T-helper 22 cell (primary cell): ENCODE data around the gene CDC27.
"Not testable (repeated sequence)": the region's sequence is repeated elsewhere in the genome, so short reads cannot be mapped to it uniquely, and the experiment has no call there.

Experiments used
- DNase-seq: peaks from one replicate; pipeline ENCODE4 v3.0.0-alpha.2; 2020; ENCODE audit warnings: low read depth

Gene CDC27

DNA sequence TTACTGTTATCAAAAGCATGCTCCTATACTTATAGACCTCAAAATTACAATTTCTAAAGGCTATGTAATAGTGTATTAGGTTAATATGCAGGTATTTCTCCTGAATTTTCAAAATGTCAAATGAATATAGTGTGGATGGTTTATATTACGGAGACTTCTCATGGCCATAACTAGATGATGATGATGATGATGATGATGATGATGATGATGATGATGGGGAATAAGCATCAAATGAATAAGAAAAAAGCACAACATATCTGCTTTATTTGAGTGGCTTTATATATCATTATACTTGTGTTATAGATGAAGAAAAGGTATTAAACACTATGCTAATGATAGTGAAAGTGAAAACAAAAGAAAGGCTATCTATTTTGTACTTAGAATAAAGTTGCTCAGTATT is 53.9 kb downstream of the CDC27 start:
- DNase-seq: no peak

DNA sequence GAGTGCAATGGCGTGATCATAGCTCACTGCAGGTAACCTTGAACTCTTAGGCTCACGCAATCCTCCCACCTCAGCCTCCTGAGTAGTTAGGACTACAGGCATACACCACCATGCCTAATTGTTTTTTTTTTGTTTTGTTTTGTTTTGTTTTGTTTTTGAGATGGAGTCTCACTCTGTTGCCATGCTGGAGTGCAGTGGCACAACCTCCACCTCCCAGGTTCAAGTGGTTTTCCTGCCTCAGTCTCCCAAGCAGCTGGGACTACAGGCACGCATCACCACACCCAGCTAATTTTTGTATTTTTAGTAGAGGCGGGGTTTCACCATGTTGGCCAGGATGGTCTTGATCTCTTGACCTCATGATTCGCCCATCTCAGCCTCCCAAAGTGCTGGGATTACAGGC is 54.7 kb downstream of the CDC27 start:
- DNase-seq: not testable (repeated sequence)

DNA sequence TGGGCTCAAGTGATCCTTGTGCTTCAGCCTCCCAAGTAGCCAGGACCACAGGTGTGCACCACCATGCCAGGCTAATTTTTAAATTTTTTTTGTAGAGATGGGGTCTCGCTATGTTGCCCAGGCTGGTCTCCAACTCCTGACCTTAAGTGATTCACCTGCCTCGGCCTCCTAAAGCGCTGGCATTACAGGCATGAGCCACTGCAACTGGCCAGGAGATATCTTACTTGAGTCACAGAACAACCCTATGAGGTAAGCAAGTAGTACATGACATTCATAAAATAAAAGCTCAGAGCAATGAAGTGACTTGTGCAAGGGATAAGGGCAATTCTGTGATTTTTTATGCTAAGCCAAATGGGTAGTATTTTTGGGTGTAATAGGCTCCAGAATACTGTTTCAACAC is 57.3 kb downstream of the CDC27 start:
- DNase-seq: no peak

DNA sequence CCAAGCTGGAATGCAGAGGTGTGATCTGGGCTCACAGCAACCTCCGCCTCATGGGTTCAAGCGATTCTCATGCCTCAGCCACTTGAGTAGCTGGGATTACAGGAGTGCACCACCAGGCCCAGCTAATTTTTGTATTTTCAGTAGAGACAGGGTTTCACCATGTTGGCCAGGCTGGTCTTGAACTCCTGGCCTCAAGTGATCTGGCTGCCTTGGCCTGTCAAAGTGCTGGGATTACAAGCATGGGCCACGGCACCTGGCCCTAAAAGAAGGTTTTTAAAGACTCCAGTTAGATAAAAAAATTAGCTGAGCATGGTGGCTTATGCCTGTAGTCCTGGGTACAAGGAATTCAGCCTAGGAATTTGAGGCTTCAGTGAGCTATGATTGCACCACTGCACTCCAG is 62.3 kb downstream of the CDC27 start:
- DNase-seq: not testable (repeated sequence)

DNA sequence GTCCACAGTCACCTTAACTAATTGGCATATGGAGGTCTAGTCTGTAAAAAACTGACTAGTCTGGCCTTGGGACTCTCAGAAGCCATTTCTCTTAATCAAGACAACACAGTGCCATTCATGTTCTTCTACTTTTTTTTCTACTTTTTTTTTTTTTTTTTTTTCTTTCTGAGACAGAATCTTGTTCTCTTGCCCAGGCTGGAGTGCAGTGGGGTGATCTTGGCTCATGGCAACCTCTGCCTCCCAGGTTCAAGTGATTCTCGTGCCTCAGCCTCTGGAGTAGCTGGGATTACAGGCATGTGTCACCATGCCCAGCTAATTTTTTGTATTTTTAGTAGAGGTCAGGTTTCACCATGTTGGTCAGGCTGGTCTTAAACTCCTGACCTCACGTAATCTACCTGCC is 65.8 kb downstream of the CDC27 start:
- not testable (repeated sequence) for DNase-seq

DNA sequence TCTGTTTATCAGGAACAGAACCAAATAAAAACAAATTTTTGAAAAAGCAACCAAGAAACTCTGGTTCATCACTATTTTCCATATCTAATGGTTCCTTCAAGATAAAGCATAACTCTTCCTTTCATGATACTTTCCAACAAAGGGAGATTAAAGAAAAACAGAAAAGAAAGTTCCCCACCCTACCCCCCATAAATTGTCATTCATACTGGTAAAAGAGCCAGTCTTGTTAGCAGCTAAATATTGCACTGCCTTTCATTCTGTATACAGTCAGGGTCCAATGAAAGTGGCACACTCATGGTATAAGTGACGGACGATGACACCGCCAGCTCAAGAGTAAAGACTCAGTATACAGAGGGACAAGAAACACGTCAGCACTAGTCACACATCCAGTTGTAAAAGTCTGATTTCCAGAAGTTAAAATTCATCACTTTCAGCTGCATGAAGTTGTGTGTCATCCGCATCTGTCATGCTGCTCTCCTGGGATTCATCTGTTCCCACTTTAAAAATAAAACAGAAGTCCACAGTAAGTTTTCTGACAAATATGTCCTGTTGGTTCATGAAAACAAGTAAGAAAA is 68.5 kb downstream of the CDC27 start:
- DNase-seq: no peak

DNA sequence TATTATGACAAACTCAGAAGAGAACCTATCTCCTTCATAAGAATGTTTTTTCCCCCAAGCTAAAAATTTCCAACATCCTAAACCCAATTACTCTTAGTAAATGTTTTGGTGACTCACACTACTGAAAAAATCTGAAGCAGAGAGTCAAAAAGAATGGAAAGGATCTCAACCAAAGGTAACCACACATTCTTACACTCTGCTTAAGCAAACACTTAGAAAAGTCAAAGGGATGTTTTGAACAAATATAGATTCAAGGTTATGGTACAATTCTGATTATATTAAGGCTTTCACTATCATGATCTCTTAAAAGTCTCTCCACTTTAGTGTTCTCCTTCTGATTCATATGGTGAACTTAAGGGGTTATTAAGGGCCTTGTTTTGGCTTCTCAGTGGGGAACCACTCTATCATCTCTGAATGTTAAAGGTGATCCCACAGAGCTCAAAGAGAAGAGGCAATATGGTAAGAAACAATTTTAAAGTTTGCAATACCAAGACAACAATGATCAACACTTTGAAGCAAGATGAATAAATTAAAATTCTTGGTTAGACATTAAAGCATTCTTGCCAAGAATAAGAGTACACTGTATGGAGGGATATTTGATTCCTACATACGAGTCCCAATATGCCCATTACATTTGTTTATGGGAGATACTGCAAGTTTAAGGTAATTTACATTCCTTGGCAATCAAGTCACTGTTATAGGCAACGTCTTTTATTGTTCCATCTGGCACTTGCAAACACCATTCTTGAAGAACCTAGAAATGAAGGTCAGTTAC is 69.2 kb downstream of the CDC27 start:
- DNase-seq: no peak

DNA sequence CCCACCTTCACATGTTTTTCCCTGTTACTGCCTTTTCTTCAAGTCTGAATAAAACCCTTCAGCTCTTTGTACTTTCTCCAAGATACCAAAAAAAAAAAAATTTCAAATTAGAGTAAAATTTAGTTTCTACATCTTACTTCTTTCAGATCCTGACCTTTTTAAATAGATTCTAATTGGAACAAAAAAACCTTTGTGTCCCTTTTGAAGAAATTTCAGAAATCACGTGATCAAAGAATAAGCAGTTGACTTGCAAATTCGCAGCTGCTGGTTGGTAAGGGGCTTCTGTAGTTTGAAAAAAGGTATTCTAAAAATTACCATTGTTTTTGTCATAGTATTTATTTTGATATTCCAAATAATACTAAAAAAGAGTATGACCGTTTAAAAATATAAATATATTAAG is 71.7 kb downstream of the CDC27 start:
- DNase-seq: no peak

DNA sequence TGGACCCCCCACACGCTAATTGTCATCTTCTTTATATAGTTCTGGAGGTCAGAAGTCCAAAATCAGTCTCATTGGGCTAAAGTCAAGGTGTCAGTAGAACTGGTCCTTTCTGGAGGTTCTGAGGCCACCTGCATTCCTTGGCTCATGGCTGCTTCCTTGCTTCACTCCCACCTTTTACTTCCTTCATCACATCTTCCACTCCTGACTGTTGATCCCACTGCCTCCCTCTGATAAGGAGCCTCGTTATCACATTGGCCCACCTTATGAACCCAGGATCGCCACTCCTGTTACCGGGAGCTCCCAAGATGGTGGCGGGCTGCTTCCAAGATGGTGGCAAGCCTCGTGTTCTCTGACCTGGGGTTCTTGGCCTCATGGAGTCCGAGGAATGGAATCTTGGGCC is 83.0 kb downstream of the CDC27 start:
- no peak for DNase-seq

DNA sequence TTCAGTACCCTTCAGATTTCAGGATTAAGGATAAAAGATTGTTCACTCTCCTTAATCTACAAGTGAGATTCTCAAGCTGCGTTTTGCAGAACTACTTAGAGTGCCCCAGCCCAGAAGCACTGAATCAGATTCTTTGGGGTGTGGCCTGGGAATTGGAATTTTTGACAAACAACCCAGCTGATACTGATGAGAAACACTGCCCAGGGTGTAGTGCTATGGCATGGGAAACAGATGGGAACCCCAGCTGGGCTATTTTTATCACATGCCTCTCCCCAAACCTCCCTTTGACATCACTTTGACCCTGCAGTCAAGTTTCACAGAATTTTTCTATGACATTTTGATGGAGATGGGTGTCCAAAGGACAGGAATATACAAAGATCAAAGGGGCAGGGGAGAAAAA is 83.8 kb downstream of the CDC27 start:
- not testable (repeated sequence) for DNase-seq

DNA sequence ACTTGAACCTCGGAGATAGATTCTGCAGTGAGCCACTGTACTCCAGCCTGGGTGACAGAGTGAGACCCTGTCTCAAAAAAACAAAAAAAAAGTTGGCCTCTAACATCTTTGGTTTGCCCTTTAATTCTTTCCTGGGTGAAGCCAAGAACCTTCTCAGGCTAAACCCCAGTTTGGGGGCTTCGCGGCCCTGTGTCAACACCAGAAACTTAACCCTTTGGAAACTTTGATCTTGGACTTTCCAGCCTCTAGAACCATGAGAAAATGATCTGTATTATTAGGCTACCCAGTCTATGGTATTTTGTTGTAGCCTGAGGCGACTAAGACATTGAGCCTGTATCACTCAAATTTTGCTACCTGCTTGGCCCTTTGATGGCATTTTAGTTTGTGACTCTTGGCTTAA is 86.2 kb downstream of the CDC27 start:
- no peak for DNase-seq

DNA sequence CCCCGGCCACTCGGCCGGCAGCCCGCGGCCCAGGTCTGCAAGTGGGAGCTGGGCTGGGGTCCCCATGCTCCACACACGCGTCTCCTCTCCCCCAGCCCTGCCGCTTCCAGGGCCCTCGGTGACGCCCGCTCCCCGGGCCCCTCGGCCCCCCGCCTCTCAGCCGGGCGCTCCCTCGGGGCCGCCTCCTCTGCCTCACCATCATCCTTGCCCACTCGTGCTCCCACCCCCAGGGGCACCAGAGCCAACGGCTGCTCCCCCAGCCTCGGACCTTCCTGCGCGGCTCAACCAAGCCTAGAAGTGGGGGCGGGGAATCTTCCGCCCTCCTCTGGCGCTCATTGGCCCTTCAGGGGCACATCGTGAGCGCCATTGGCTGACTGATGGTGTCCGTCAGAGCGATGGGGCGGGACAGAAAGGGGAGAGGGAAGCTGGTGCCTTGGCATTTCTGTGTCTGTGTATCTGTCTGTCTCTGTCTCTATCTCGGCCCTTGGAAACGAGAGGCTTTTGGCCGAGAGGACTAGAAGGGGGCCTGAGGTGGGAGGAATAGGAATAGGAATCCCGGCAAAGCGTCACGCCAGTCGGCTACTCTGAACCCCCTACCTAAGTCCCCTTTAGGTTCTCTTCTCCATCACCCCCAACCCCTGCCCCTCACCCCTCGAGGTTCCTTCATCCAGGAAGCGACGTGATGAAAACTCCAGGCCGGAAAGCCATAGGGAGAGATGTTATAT is 88.9 kb downstream of the CDC27 start:
- peak; percentile 75 for DNase-seq

DNA sequence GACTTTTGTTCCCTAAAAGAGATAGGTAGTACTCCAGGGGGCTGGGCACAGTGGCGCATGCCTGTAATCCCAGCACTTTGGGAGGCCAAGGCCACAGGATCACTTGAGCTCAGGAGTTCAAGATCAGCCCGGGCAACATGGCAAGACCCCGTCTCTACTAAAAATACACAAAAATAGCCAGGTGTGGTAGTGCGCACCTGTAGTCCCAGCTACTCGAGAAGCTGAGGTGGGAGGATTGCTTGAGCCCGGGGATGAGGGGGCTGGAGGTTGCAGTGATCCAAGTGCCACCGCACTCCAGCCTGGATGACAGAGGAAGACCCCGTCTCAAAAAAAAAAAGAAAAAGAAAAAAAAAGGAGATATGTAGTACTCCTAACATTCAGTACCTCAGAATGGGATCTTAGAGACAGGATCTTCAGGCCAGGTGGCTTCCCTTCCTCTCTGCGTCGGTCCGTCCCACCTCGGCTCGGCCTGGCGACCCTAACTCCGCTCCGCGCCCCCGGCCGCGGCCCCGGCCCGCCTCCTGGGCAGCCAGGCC is 89.6 kb downstream of the CDC27 start:
- DNase-seq: no peak

DNA sequence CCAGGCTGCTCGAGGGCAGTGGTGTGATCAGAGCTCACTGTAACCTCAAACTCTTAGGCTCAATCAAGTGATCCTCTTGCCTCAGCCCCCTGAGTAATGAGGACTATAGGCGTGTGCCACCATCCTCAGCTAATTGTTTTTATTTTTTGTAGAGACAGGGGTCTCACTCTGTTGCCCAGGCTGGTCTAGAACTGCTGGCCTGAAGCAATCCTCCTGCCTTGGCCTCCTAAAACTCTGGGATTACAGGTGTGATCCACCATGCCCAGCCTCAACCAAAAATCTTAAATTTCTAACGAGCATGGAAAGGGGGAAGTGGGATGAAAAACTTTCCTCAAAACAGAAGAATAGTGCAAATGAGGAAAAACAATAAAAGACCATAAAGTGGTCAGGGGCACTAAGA is 92.8 kb downstream of the CDC27 start:
- no peak for DNase-seq

DNA sequence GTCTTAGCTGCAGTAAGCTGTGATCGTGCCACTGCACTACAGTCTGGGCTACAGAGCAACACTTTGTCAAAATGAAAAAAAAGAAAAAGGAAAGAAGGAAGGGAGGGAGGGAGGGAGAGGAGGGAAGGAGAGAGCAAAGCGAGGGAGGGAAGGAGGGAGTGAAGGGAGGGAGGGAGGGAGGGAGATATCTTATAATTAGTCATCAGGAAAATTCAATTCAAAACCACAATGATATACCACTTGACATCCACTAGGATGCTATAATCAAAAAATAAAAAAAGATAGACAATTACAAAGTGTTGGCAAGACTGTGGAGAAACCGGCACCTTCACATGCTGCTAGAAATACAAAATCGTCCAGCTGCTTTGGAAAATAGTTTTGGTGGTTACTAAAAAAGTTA is 93.8 kb downstream of the CDC27 start:
- no peak for DNase-seq

DNA sequence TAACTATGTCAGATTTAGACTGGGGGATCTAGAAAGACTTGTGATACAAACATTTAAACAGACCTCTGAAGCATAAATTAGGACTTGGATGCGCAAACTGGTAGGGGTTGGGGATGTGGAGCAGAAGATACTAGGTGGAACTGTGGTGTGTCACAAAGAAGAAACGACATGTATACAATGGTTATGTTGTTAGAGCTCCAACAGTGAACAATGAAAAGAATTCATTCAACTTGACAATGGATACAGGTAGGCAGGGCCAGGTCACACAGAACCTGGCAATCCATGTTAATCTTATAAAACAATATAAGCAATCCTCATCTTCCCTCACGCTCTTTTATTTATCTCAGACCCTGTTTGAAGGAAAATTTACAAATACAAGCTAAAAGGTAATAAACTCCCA is 102.0 kb downstream of the CDC27 start:
- DNase-seq: no peak

DNA sequence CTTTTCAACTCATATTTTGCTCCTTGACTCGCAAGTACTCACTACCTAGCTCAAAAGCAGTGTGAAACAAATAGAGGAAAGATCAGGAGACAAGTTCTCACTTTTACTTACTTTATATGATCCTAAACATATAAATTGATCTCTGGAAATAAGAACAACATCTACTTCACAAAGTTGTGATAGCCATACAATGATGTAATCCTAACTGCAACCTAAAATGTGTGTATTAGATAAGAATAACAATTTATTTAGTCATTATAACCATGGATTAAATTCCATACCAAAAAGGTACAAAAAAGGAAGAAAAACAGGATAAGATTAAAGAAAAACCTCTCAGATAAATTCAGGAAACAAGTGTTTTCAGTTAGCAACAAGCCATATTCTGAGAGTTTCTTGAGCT is 103.4 kb downstream of the CDC27 start:
- no peak for DNase-seq

DNA sequence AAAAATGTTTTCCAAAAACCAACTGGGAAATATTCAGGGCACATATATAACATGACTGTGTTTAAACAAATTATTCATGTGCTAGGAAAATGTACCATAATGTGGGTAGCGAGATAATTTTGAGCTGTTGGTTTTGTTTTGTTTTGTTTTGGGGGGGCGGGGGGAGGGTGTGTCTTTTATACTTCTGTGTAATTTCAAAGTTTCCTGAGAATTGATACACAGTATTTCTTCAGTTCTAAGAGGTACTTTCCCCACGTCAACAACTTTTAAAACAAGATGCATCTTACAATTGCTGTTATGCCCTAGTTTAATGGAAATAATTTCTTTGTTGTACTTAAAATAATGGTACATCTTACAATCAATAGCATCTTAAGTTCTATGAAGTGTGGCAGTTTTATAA is 110.3 kb downstream of the CDC27 start:
- DNase-seq: no peak

DNA sequence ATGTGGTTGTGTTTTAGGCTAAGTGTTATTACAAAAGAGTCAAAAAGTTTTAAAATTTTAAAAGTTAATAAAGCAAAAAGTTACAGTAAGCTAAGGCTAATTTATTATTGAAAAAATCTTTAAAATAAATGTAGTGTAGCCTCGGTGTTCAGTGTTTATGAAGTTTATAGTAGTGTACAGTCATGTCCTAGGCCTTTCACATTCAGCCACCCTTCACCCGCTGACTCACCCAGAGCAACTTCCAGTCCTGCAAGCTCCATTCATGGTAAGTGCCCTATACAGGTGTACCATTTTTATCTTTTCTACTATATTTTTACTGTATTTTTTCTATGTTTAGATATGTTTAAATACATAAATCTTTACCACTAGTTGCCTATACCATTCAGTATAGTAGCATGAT is 111.5 kb downstream of the CDC27 start:
- DNase-seq: no peak

DNA sequence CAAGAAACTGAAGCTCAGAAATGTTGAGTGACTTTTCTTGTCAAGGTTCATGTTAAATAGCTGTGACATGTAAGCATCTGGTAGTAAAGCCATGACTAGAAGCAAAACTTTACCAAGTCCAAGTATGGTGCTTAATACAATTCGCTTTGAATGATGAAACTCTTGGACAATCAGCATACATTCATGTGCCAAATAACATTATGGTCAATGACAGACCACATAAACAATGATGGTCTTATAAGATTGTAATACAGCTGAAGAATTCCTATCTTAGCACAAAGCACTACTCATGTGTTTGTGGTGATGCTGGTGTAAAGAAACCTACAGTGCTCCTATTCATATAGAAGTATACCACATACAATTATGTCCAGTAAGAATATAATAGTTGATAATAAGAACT is 112.9 kb downstream of the CDC27 start:
- no peak for DNase-seq

DNA sequence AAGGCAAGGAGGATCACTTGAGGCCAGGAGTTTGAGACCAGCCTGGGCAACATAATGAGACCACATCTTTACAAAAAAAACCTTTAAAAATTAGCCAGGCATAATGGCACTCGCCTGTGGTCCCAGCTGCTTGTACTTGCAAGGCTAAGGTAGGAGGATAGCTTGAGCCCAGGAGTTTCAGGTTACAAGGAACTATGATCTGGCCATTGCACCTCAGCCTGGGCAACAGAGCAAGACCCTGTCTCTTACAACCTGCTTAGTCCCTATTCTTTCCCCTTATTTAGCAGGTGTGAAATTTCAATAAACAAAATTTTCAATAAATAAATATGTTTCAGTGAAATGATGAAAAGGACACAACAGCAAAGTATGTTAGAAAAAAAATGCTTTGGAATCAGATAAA is 114.7 kb downstream of the CDC27 start:
- DNase-seq: not testable (repeated sequence)

DNA sequence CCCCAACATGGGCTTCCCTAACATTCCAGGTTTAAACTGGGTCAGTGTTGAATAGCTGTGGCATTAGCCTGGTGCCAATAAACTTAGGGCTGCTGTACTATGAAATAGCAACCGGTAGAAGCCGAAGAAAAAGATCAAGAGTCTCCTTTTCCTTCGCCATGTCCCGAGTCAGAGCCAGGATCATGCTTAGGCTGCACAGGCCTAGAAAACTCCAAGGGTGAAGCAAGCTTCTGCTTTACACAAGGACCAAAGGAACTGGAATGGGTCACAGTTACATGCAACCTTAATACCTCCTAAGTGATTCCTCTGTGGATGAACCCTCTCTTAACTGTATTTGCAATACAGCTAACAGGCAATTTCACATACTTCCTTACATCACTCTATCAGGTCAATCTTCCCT is 115.5 kb downstream of the CDC27 start:
- not testable (repeated sequence) for DNase-seq

DNA sequence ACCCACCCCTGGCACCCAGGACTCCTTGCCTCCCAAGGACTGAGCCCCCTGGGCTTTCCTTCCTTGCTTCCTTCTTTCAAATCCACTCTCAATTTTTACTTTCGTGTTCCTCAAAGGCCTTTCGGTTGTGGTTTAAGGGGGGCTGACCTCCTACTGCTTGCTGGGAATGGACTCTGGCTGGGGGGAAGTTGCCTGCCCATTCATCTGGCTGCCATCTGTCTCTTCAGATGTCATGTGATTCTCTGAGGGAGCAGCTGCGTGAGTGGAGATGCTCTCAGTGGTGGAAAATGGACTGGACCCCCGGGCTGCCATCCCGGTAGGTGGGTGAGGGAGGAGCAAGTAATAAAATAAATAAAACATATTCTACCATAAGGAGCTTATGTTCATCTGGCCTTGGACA is 116.2 kb downstream of the CDC27 start:
- DNase-seq: no peak
